Measurements from ENCODE around the gene DIAPH3. TPM values are rescaled to one million over a fixed set of nuclear protein-coding genes. Genes with fewer than 3 reads are reported as not detected.

DIAPH3 gene
- total RNA-seq, 1 donor from 2014 or later: 4.6 TPM

DNA sequence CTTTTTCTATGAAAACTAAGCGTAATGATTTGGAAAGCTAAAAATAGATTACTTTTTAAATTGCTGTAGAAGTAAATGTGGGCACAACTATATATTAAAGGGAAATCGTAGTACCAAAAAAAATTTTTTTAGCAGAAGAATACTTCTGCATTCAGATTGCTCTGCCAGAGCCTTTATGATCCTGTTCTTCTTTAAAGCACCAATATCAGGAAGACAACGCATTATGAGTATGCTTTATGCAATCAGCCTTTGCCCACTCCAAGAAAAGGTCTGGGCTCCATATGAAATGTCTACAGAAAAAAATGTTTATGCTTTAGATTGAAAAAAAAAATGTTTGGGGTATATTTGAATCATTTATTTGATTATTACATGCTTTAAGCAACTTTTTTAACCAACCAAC lies 137.4 kb downstream of the DIAPH3 start:
- no peaks in the 10 kb centered on the region for H3K4me1 ChIP-seq
- no peak for ATAC-seq
- DNase-seq: no peak
- no peak overlapping the region for H3K4me3 ChIP-seq
- H3K27me3 ChIP-seq: no peaks in the 10 kb centered on the region
- no peaks in the 10 kb centered on the region for H3K36me3 ChIP-seq
- TF ChIP-seq, protein P1, sequence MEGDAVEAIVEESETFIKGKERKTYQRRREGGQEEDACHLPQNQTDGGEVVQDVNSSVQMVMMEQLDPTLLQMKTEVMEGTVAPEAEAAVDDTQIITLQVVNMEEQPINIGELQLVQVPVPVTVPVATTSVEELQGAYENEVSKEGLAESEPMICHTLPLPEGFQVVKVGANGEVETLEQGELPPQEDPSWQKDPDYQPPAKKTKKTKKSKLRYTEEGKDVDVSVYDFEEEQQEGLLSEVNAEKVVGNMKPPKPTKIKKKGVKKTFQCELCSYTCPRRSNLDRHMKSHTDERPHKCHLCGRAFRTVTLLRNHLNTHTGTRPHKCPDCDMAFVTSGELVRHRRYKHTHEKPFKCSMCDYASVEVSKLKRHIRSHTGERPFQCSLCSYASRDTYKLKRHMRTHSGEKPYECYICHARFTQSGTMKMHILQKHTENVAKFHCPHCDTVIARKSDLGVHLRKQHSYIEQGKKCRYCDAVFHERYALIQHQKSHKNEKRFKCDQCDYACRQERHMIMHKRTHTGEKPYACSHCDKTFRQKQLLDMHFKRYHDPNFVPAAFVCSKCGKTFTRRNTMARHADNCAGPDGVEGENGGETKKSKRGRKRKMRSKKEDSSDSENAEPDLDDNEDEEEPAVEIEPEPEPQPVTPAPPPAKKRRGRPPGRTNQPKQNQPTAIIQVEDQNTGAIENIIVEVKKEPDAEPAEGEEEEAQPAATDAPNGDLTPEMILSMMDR (IDR thresholded peaks at IDR 0.05): no peak
- no peaks in the 10 kb centered on the region for H3K9me3 ChIP-seq
- intact Hi-C loops (cut with DNase I): no loop called here
- no peak overlapping the region for H3K27ac ChIP-seq

- TF ChIP-seq, protein P1 (IDR thresholded peaks at IDR 0.05): no peak
- DNase-seq: no peak
- intact Hi-C loops (cut with DNase I): no loop called here
- no peak overlapping the region for H3K27ac ChIP-seq
- H3K4me3 ChIP-seq: no peak overlapping the region
- no peaks in the 10 kb centered on the region for H3K27me3 ChIP-seq
- H3K9me3 ChIP-seq: no peaks in the 10 kb centered on the region
- ATAC-seq: no peak
- no peaks in the 10 kb centered on the region for H3K4me1 ChIP-seq
- H3K36me3 ChIP-seq: no peaks in the 10 kb centered on the region
These were observed 143.4 kb downstream of the DIAPH3 start for GRCh38 chr13:60020288-60020687.

GRCh38 chr13:60019119-60019993 lies 144.4 kb downstream of the DIAPH3 start:
- H3K27ac ChIP-seq: no peak overlapping the region
- intact Hi-C loops (cut with DNase I): no loop called here
- TF ChIP-seq, protein P1 (IDR thresholded peaks at IDR 0.05): no peak
- H3K9me3 ChIP-seq: no peaks in the 10 kb centered on the region
- no peaks in the 10 kb centered on the region for H3K4me1 ChIP-seq
- H3K36me3 ChIP-seq: no peaks in the 10 kb centered on the region
- H3K27me3 ChIP-seq: no peaks in the 10 kb centered on the region
- no peak overlapping the region for H3K4me3 ChIP-seq
- DNase-seq (no peak), ATAC-seq (peak; percentile 80)

DNA sequence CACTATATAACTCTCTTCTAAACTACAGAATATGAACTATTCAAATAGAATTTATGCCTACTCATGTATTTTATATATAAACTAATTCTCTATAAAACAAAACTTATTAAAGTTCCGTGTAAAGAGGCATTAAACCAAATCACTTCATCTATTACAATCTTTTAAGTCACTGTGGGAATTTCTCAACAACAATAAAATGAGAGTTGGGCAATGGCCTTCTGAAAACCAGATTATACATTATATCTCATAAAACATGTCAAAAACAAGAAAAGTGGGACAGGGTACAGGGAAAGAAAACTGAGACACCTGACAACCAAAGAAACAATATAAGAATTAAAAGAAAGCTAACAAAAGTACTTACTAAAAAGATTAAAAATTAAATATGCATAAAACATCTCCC lies 145.2 kb downstream of the DIAPH3 start:
- Histone ChIP-seq H3K4me3 (no peak overlapping the region), H3K27ac (no peak overlapping the region), H3K4me1 (no peaks in the 10 kb centered on the region), H3K9me3 (no peaks in the 10 kb centered on the region), H3K36me3 (no peaks in the 10 kb centered on the region), H3K27me3 (no peaks in the 10 kb centered on the region)
- TF ChIP-seq, protein P1 (IDR thresholded peaks at IDR 0.05): no peak
- DNase-seq (no peak), ATAC-seq (no peak)
- intact Hi-C loops (cut with DNase I): no loop called here

GRCh38 chr13:60016229-60016628 lies 147.5 kb downstream of the DIAPH3 start:
- H3K9me3 ChIP-seq: no peaks in the 10 kb centered on the region
- intact Hi-C loops (cut with DNase I): no loop called here
- no peak overlapping the region for H3K27ac ChIP-seq
- no peaks in the 10 kb centered on the region for H3K36me3 ChIP-seq
- TF ChIP-seq, protein P1 (IDR thresholded peaks at IDR 0.05): no peak
- no peak for ATAC-seq
- H3K4me3 ChIP-seq: no peak overlapping the region
- H3K27me3 ChIP-seq: no peaks in the 10 kb centered on the region
- no peak for DNase-seq
- no peaks in the 10 kb centered on the region for H3K4me1 ChIP-seq

Measured in upper lobe of right lung (tissue), 1 donor.